ENCODE results near the gene ZNF415.
"Not testable (repeated sequence)": the region's sequence is repeated elsewhere in the genome, so short reads cannot be mapped to it uniquely, and the experiment has no call there.

Gene ZNF415

GRCh38 chr19:53132141-53132991 is at the start of gene ZNF415:
ZNF415 (minus strand) TSS chr19:53132910; CDS start chr19:53122676, 10,234 bp downstream.
- peak; percentile 47 for DNase-seq

- peak; percentile 69 for DNase-seq
Measured at GRCh38 chr19:53182202-53182601, 49.5 kb upstream of the ZNF415 start.

GRCh38 chr19:53177986-53178385 is 45.3 kb upstream of the ZNF415 start:
- no peak for DNase-seq

GRCh38 chr19:53172889-53173288 is 40.2 kb upstream of the ZNF415 start:
- DNase-seq = no peak

GRCh38 chr19:53165691-53166091 is 33.0 kb upstream of the ZNF415 start:
- DNase-seq = no peak

GRCh38 chr19:53161123-53161522 is 28.4 kb upstream of the ZNF415 start:
- no peak for DNase-seq

GRCh38 chr19:53160350-53160749 is 27.6 kb upstream of the ZNF415 start:
- no peak for DNase-seq

- peak; percentile 18 for DNase-seq
Measured at GRCh38 chr19:53158119-53158656, 25.5 kb upstream of the ZNF415 start.

GRCh38 chr19:53157626-53158025 is 24.9 kb upstream of the ZNF415 start:
- no peak for DNase-seq

- no peak for DNase-seq
Measured at GRCh38 chr19:53156850-53157249, 24.1 kb upstream of the ZNF415 start.

- no peak for DNase-seq
Measured at GRCh38 chr19:53147645-53148044, 14.9 kb upstream of the ZNF415 start.

- DNase-seq = no peak
Measured at GRCh38 chr19:53140351-53140750, 7.6 kb upstream of the ZNF415 start.

GRCh38 chr19:53136432-53136831 is 3.7 kb upstream of the ZNF415 start:
- no peak for DNase-seq

- DNase-seq = no peak
Measured at GRCh38 chr19:53131727-53132126, 983 bp downstream of the ZNF415 start.

GRCh38 chr19:53131085-53131590 is 1.6 kb downstream of the ZNF415 start:
- no peak for DNase-seq

- no peak for DNase-seq
Measured at GRCh38 chr19:53130506-53130905, 2.2 kb downstream of the ZNF415 start.

- not testable (repeated sequence) for DNase-seq
Measured at GRCh38 chr19:53126733-53127526, 5.8 kb downstream of the ZNF415 start.

- no peak for DNase-seq
Measured at GRCh38 chr19:53123400-53123799, 9.3 kb downstream of the ZNF415 start.

- DNase-seq = no peak
Measured at GRCh38 chr19:53112286-53112685, 20.4 kb downstream of the ZNF415 start.

- DNase-seq = no peak
Measured at GRCh38 chr19:53109527-53109926, 23.2 kb downstream of the ZNF415 start.

GRCh38 chr19:53103234-53104203 is 29.2 kb downstream of the ZNF415 start, which contains the start of gene ZNF160:
ZNF160 (minus strand) TSS chr19:53103422; CDS start chr19:53086276, 17,146 bp downstream.
- DNase-seq = peak; percentile 97

- no peak for DNase-seq
Measured at GRCh38 chr19:53102756-53103233, 29.9 kb downstream of the ZNF415 start.
